GM23338 (cell line): ENCODE measurements around the gene ZDHHC18. TPM values are rescaled to one million over a fixed set of nuclear protein-coding genes. Genes with fewer than 3 reads are reported as not detected.
"Not testable (repeated sequence)": the region's sequence is repeated elsewhere in the genome, so short reads cannot be mapped to it uniquely, and the experiment has no call there.

ENCODE experiments used
- ATAC-seq: fragments of 200-7000 bp; cut with Tn5 transposase; 3 replicates; pipeline ENCODE4 v1.9.1; 2020
- DNase-seq: peaks from one replicate; pipeline ENCODE4 v3.0.0-alpha.2; 2015; ENCODE audit warnings: low spot score
- H2AFZ ChIP-seq: fragments of 200-600 bp; sonication (generic); 2 replicates; pipeline ENCODE4 v1.8.0; 2016; ENCODE audit warnings: antibody characterized with exemption, mild to moderate bottlenecking, moderate library complexity
- H3F3A ChIP-seq: fragments of 200-600 bp; sonication (generic); replicated peaks from 2 replicates; pipeline ENCODE4 v1.8.0; 2017; ENCODE audit warnings: antibody characterized with exemption, mixed run types, low read depth
- H3K27ac ChIP-seq: fragments of 200-600 bp; sonication (generic); 2 replicates; pipeline ENCODE4 v1.6.1; 2016; ENCODE audit warnings: low read depth
- H3K27me3 ChIP-seq: fragments of 200-600 bp; sonication (generic); 2 replicates; pipeline ENCODE4 v1.8.0; 2016; ENCODE audit warnings: mild to moderate bottlenecking, mixed run types, moderate library complexity; ENCODE audit not compliant: insufficient read depth
- H3K36me3 ChIP-seq: fragments of 200-600 bp; sonication (generic); 2 replicates; pipeline ENCODE4 v1.8.0; 2016; ENCODE audit warnings: mild to moderate bottlenecking; ENCODE audit not compliant: insufficient read depth
- H3K4me1 ChIP-seq: fragments of 200-600 bp; sonication (generic); 2 replicates; pipeline ENCODE4 v1.8.0; 2016; ENCODE audit warnings: mild to moderate bottlenecking, moderate library complexity; ENCODE audit not compliant: insufficient read depth
- H3K4me2 ChIP-seq: fragments of 200-600 bp; sonication (generic); 2 replicates; pipeline ENCODE4 v1.7.1; 2017; ENCODE audit warnings: mixed run types
- H3K4me3 ChIP-seq: fragments of 200-600 bp; sonication (generic); 2 replicates; pipeline ENCODE4 v1.6.1; 2016; ENCODE audit warnings: mixed run types
- H3K79me2 ChIP-seq: fragments of 200-600 bp; sonication (generic); replicated peaks from 2 replicates; pipeline ENCODE4 v1.8.0; 2017; ENCODE audit warnings: mild to moderate bottlenecking; ENCODE audit not compliant: insufficient read depth
- H3K9me2 ChIP-seq: fragments of 200-600 bp; sonication (generic); 2 replicates; pipeline ENCODE4 v1.8.0; 2017; ENCODE audit not compliant: insufficient read depth
- H4K20me1 ChIP-seq: fragments of 200-600 bp; sonication (generic); replicated peaks from 2 replicates; pipeline ENCODE4 v1.8.0; 2017; ENCODE audit warnings: mild to moderate bottlenecking; ENCODE audit not compliant: insufficient read depth
- H3K27ac Mint-ChIP-seq: 2 replicates; pipeline ENCODE4 v1.8.0; 2020; ENCODE audit warnings: inconsistent platforms, mild to moderate bottlenecking, moderate library complexity, mixed read lengths
- H3K27me3 Mint-ChIP-seq: 3 replicates; pipeline ENCODE4 v1.8.0; 2022; ENCODE audit warnings: low read depth, mild to moderate bottlenecking, moderate library complexity, mixed read lengths, inconsistent platforms; ENCODE audit not compliant: insufficient read depth, poor library complexity
- H3K36me3 Mint-ChIP-seq: 3 replicates; pipeline ENCODE4 v1.8.0; 2021; ENCODE audit warnings: low read depth, mild to moderate bottlenecking, inconsistent platforms, moderate library complexity, mixed read lengths
- H3K4me1 Mint-ChIP-seq: 3 replicates; pipeline ENCODE4 v1.8.0; 2020; ENCODE audit warnings: mild to moderate bottlenecking, inconsistent platforms, mixed read lengths
- H3K4me3 Mint-ChIP-seq: 3 replicates; pipeline ENCODE4 v1.8.0; 2021; ENCODE audit warnings: moderate library complexity, mild to moderate bottlenecking, inconsistent platforms, mixed read lengths
- H3K9me3 Mint-ChIP-seq: 3 replicates; pipeline ENCODE4 v1.8.0; 2020; ENCODE audit warnings: moderate library complexity, mild to moderate bottlenecking, inconsistent platforms, mixed read lengths
- CTCF ChIP-seq, 2 experiments: fragments of 200-600 bp in 1 of 2; sonication (generic) in 1 of 2; conservative IDR thresholded peaks; 2 replicates each; pipeline versions ENCODE4 v1.5.1 to v1.6.1; 2016 to 2017; ENCODE audit warnings: antibody characterized with exemption in 2 of 2, low read depth in 2 of 2, mild to moderate bottlenecking in 2 of 2, moderate library complexity in 1 of 2
- POLR2AphosphoS5 ChIP-seq: IDR thresholded peaks from 2 replicates; pipeline ENCODE4 v1.6.1; 2016; ENCODE audit warnings: antibody characterized with exemption, low read depth
- ZNF462 ChIP-seq: fragments of 250-450 bp; sonication (Bioruptor Pico); IDR thresholded peaks from 2 replicates; pipeline ENCODE4 v1.5.0; 2020; ENCODE audit warnings: mild to moderate bottlenecking, moderate library complexity
- polyA plus RNA-seq: library from polyadenylated mRNA; unstranded; fragments of >200 nt; fragmentation: Nextera tagmentation; extraction: Ambion mirVana; gene quantifications from 2 replicates; pipeline ENCODE4 v1.2.1, GENCODE V29; 2016
- total RNA-seq: library from RNA; depleted of rRNA; stranded (reverse); fragments of >200 nt; shearing (Covaris generic); gene quantifications from 2 replicates; pipeline ENCODE4 v1.2.3, GENCODE V29; 2014

The ZDHHC18 gene
- total and polyA plus RNA-seq, 2 experiments from 2014 or later, result 6.3 to 26.8 TPM

DNA sequence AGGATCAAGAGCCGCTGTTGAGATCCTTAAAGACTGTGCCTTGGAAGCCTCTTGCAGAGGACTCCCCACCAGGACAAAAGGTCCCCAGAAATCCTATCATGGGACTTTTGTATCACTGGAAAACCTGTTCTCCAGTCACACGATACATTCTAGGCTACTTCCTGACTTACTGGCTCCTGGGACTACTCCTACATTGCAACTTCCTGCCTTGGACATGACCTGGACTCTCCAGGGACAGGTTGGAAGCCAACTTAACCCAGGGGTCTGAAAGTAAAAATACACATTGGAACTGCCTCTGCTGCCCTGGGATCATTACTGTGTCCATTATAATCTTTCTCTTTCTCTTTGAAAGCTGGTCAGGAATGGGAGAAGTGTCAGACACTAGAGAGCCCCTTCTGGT lies 28.9 kb upstream of the ZDHHC18 start (continued):
- TF ChIP-seq ZNF462 (no peak), CTCF (conservative IDR thresholded peaks at IDR 0.05; ENCODE audit: low read depth in 2 of 2) (no peak)

- Histone ChIP-seq H4K20me1 (no peaks in the 10 kb centered on the region; the same call in none of the 2 replicates), H3K4me3 (peak overlapping the region; percentile 2; the same call in 1 of the 2 replicates), H2AFZ (no peak overlapping the region), H3K27me3 (no peaks in the 10 kb centered on the region), H3K4me2 (peak overlapping the region; percentile 69), H3K36me3 (no peaks in the 10 kb centered on the region), H3K79me2 (no peaks in the 10 kb centered on the region), H3K27ac (peak overlapping the region; percentile 53), H3K9me2 (no peaks in the 10 kb centered on the region), H3K4me1 (peaks cover 14% of the 10 kb centered on the region), H3F3A (0 out of 2 replicates have a peak, but pooled peaks cover 3% of the 10 kb centered on the region)
- Mint-ChIP-seq H3K27me3 (no peaks in the 10 kb centered on the region), H3K4me1 (peaks cover 15% of the 10 kb centered on the region), H3K36me3 (peaks cover 20% of the 10 kb centered on the region; the same call in 1 of the 3 replicates), H3K27ac (peak overlapping the region; percentile 54; the same call in 1 of the 2 replicates), H3K9me3 (peaks cover 12% of the 10 kb centered on the region), H3K4me3 (peak overlapping the region; percentile 13; the same call in 1 of the 3 replicates)
- peak; percentile 21 for DNase-seq
- ATAC-seq, result peak; percentile 73
- TF ChIP-seq POLR2AphosphoS5 (no peak), CTCF (conservative IDR thresholded peaks at IDR 0.05; ENCODE audit: low read depth in 2 of 2) (peak in 1 of 2 experiments; percentile 14; a peak in 1 of 4 replicates)
Observed at GRCh38 chr1:26799479-26800142, 26.9 kb upstream of the ZDHHC18 start.

- H3K36me3 ChIP-seq, H3K27me3 Mint-ChIP-seq, H4K20me1 ChIP-seq, H3K4me3 ChIP-seq, H3K27me3 ChIP-seq, H2AFZ ChIP-seq, H3K4me3 Mint-ChIP-seq, H3K27ac ChIP-seq, H3K9me2 ChIP-seq, ATAC-seq, H3K79me2 ChIP-seq, DNase-seq, H3K36me3 Mint-ChIP-seq, H3K27ac Mint-ChIP-seq, H3F3A ChIP-seq, H3K4me2 ChIP-seq: not testable (repeated sequence)
- Mint-ChIP-seq H3K4me1 (peaks cover 15% of the 10 kb centered on the region), H3K9me3 (peaks cover 33% of the 10 kb centered on the region)
- peaks cover 14% of the 10 kb centered on the region for H3K4me1 ChIP-seq
Observed at GRCh38 chr1:26803932-26804331, 22.6 kb upstream of the ZDHHC18 start.
